GM19468 (cell line): Measurements from ENCODE around the gene ZNF436.

Experiments used
- ATAC-seq: cut with Tn5 transposase; IDR thresholded peaks from one replicate; pipeline ENCODE4 v1.9.1; 2021; ENCODE audit warnings: mild to moderate bottlenecking, moderate library complexity, moderate number of reproducible peaks; ENCODE audit not compliant: unreplicated experiment; ENCODE audit errors: extremely low read depth

ZNF436 gene

DNA sequence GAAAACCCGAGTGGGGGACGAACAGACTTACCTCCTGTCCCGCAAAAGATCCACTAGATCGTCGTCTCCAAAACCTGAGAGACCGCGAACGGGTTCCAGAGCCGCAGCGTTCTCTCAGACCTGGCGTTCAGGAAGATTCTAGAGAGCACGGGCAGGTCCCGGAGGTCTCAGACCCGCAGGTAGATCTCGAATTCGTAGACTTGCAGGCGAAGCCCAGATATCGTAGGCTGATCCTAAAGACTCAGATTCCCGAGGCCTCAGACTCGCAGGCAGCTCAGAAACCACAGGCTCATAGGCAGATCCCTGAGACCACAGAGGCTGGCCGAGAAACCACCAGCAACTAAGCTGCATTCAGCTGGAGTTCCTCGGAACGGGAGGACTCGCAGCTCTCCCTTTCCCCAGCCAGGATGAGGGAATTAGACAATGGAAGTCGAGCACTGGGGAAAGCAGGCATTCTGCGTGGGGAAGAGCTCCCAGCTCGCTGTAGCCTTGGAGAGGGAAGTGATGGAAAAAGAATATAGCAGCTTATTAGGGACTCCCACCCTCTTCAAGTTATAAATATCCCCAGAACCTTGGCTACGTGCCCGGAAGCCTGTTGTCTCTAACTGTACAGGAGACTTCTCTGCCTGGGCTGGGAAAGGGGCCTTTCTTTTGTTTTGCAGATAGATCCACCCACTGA lies at the start of gene ZNF436:
ZNF436 (minus strand) TSS at position 502 of the 679 bp plus-strand sequence. CDS start 1,831 bp downstream, outside the sequence.
- no peak for ATAC-seq

- no peak for ATAC-seq
Measured at GRCh38 chr1:23419180-23419579, 49.5 kb upstream of the ZNF436 start.

GRCh38 chr1:23417570-23417969 lies 47.9 kb upstream of the ZNF436 start:
- ATAC-seq = no peak

DNA sequence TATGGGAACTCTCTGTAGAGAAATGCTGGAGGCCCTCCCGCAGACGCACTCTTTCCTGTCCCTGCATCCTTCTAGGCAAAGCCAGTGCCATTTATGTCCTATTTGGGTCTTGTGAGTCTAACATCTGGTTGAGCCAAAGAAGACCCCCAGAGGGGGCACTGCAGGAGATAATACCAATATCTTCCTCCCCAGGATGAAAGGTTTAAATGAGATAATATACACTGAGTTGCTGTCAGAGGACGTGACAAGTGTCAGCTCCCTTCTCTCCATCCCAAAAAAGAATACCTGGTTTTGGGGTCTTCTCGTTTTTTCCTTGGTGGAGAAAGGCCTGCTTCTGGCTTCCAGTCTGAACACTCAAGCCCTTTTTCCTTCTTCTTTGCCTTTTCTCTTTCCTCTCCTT lies 47.3 kb upstream of the ZNF436 start:
- no peak for ATAC-seq

DNA sequence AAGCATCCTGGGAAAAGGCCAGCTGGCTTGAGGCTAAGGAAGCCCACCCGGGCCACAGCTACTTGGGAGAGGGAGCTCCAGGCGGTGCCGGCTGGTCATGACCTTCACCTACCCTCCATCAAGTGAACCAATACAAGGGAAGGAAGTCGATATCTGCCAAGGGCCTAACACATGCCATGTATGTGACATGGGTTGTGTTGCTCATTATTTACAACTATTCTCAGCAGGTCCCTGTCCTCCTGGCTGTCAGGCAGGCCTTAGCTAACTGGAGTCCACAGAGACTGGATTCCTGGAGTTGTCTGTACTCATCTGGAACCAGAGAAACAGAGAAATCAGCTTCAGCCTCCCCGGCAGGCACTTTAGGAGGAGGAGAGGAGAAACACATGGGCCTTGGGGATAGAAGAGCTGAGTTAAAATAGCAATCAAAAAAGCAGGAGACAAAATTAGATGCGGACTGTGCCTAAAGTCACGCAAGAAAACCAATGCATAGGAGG lies 39.2 kb upstream of the ZNF436 start:
- no peak for ATAC-seq

DNA sequence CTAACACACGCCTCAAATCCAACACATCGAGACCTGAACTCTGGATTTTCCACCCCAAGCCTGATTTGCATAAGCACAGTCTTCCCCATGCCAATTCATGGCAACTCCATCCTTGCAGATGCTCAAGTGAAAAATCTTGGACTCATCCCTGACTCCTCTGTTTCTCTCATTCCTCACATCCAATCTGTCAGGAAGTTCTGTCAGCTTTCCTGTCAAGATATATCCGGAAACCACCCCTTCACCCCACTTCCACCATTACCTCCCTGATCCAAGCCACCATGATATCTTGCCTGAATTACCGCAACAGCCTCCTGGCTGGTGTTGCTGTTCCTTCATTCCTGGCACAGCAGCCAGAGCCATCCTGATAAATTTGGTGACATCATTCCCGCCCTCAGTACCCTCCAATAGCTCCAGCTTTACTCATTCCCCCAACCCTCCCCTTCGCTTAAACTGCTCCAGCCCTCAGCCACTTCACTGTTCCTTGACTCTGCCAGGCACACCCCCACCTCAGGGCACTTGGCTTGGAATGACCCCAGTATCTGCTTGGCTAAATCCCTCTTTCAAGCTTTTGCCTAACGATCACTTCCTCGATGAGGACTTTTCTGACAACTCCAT lies 37.5 kb upstream of the ZNF436 start:
- no peak for ATAC-seq

DNA sequence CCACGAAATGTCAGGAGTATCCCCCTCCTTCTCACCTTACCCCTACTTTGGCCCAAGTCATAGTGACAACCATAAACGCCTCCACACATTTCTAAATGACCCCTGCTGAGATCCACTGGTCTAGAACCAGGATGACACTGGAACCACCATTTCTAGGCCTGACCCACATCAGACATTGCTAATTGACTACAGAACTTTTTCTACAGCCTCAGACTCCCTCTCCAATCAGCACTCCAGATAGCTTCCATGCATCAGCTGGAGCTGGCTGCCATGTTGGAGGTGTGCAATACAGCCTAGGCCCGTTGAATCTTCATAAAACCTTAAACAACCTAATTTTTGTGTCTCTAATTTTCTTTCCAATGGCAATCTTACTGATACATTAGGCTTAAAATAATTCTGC lies 36.3 kb upstream of the ZNF436 start:
- ATAC-seq = no peak

- ATAC-seq = no peak
Measured at GRCh38 chr1:23403735-23404486, 34.3 kb upstream of the ZNF436 start.

DNA sequence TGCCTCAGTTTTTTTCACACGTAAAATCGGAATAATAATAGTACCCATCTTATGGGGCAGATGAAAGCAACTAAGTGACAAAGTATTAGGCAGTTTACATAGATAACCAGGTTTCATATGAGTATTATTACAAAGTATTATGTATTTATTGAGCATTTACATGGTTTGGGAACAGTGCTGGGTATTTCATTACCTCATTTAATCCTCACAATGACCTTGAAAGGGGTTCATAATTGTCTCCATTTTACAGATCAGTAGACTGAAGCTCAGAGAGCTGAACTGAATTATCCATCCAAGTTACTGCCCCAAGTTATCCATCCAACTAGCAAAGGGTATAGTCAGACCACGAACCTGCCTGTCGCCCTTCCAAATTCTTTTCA lies 33.7 kb upstream of the ZNF436 start:
- ATAC-seq = no peak

DNA sequence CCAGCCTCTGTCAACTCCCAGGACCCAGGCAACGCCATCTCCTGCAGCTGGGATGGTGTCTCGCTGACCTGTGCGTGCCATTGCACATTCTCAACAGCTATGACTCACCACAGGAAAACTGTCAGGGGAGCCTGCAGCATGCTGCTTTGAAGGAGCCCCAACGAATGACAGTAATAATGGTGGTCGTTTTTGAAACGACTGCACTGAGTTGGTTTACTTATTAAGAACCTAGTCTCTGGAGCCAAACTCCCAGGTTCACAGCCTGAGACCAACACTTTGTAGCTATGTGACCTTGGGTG lies 33.4 kb upstream of the ZNF436 start:
- no peak for ATAC-seq

DNA sequence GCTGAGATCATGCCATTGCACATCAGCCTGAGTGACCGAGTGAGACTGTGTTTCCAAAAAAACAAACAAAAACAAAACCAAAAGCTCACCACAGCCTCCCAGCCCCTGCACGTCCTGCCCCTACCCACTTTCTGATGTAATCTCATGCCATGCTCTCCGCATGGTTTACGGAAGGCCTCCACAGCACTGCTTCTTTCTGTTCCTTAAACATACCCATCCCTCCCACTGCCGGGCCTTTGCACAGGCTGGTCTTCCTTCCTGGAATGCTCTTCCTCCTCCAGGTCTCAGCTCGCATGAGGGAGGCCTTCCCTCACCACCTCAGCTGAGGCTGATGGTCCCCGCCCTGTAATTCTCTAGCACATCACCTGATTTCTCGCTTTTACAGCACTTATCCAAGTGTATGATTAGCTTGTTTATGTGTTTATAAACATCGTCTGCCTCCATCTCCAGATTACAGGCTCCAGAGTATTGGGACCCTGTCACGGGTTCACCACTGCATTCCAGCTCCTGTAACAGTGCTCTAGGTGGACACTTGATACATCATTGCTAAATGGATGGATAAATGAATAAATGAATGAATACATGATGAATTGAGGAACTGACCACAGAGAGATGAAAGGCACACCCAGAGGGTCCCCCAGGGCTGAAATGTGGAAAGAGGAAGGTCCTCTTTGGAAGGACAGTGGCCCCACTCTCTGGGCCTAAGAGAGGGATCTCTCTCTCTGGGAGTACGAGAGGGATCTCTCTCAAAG lies 32.8 kb upstream of the ZNF436 start:
- ATAC-seq = no peak

GRCh38 chr1:23401313-23401712 lies 31.7 kb upstream of the ZNF436 start:
- no peak for ATAC-seq

GRCh38 chr1:23400324-23401114 lies 30.9 kb upstream of the ZNF436 start:
- ATAC-seq = no peak

DNA sequence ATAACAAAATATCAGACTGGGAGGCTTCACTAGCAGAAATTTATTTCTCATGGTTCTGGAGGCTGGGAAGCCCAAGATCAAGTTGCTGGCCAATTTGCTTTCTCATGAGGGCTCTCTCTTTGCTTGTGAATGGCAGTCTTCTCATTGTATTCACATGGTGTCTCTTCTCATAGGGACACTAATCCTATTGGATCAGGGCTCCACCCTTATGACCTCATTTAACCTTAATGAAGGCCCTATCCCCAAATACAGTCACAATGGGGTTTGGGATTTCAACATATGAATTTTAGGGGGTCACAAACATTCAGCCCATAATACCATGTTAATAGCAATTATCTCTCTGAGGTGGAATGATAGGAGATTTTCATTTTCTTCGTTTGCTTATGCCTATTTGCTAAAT lies 29.6 kb upstream of the ZNF436 start:
- ATAC-seq = no peak

GRCh38 chr1:23397908-23398307 lies 28.3 kb upstream of the ZNF436 start:
- no peak for ATAC-seq

DNA sequence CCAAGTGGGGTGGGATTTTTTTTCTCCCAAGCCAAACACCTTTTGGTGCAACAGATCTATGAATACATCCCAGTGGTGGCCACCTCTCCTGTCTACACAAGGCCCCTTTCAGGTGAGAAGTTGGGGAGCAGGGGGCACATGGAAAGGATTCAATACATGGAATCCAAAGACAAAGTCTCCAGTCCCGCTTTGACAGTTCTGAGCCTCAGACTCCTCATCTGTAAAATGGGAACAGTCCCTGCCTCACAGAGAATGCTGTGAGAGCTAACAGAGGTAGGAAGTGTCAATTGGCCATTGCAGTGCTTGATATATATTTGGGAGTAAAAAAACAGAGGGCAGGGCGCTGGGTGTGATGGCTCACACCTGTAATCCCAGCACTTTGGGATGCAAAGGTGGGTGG lies 26.7 kb upstream of the ZNF436 start:
- no peak for ATAC-seq

DNA sequence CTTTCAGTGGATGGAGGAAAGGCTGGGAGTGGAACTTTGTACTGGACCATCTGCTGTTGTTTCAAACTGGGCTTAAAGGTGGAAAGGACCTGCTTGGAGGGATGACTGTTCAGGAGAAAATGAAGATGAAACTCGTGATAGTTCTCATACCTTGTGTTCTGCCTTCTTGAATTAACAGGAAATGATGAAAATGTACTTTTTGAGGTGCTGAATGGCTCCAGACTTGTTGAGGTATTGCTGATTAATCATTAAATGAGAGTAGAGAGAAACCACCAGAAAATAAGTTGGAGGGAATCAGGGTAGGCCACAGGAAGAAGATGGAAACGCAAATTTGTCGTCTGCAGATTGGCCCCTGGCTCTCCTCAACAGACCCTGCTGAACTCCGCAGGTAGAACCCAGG lies 26.2 kb upstream of the ZNF436 start:
- ATAC-seq = no peak

GRCh38 chr1:23395154-23395724 lies 25.6 kb upstream of the ZNF436 start:
- ATAC-seq = no peak

GRCh38 chr1:23394684-23395083 lies 25.0 kb upstream of the ZNF436 start:
- no peak for ATAC-seq

DNA sequence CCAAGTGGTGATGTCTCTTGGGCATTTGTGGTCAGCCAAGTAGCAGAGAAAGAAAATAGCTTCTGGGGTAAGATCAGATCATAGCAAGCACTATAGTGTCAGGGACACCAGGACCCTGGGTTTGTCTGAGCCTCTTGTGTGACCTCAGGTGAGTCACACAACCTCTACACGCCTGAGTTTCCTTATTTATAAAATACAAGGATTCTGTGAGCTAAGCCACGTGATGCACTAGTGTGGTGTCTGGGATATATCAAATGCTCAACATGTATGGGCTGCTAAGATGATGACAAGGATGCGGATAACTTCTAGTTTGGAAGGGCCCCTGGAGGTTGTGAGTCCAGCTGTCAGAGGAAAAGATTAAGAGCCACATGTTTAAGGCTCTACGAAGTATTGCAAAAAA lies 24.5 kb upstream of the ZNF436 start:
- ATAC-seq = no peak
